Neural progenitor cell (in vitro differentiated cells): ENCODE results near the gene UCK2. TPM values are rescaled to one million over a fixed set of nuclear protein-coding genes. Genes with fewer than 3 reads are reported as not detected.

Experiments used
- DNase-seq: peaks from one replicate; pipeline ENCODE4 v3.0.0-alpha.2; 2016; ENCODE audit warnings: low spot score
- H2AFZ ChIP-seq: fragments of 200-600 bp; sonication (generic); replicated peaks from 2 replicates; pipeline ENCODE4 v1.6.1; 2016; ENCODE audit warnings: antibody characterized with exemption
- H3F3A ChIP-seq: fragments of 200-600 bp; sonication (generic); 2 replicates; pipeline ENCODE4 v1.6.1; 2016; ENCODE audit warnings: antibody characterized with exemption, low read depth
- H3K27ac ChIP-seq: fragments of 200-600 bp; sonication (generic); 2 replicates; pipeline ENCODE4 v1.5.1; 2016; ENCODE audit warnings: mild to moderate bottlenecking
- H3K27me3 ChIP-seq: fragments of 200-600 bp; sonication (generic); 2 replicates; pipeline ENCODE4 v1.6.1; 2016; ENCODE audit warnings: mild to moderate bottlenecking, moderate library complexity
- H3K36me3 ChIP-seq: fragments of 200-600 bp; sonication (generic); 2 replicates; pipeline ENCODE4 v1.5.1; 2016
- H3K4me1 ChIP-seq: fragments of 200-600 bp; sonication (generic); 2 replicates; pipeline ENCODE4 v1.6.1; 2016; ENCODE audit warnings: mixed run types
- H3K4me2 ChIP-seq: fragments of 200-600 bp; sonication (generic); 2 replicates; pipeline ENCODE4 v1.6.1; 2016
- H3K4me3 ChIP-seq: fragments of 200-600 bp; sonication (generic); 2 replicates; pipeline ENCODE4 v1.5.1; 2016
- H3K79me2 ChIP-seq: fragments of 200-600 bp; sonication (generic); 2 replicates; pipeline ENCODE4 v1.6.1; 2016; ENCODE audit warnings: low read depth
- H3K9ac ChIP-seq: fragments of 200-600 bp; sonication (generic); 2 replicates; pipeline ENCODE4 v1.6.1; 2016
- H3K9me3 ChIP-seq: fragments of 200-600 bp; sonication (generic); 2 replicates; pipeline ENCODE4 v1.5.1; 2016; ENCODE audit warnings: low read depth
- H4K20me1 ChIP-seq: fragments of 200-600 bp; sonication (generic); 2 replicates; pipeline ENCODE4 v1.6.1; 2016; ENCODE audit warnings: low read depth
- H3K27ac Mint-ChIP-seq: 3 replicates; pipeline ENCODE4 v1.8.0; 2021; ENCODE audit warnings: mixed read lengths
- H3K27me3 Mint-ChIP-seq: 2 replicates; pipeline ENCODE4 v1.8.0; 2022; ENCODE audit warnings: low read depth, mild to moderate bottlenecking, inconsistent platforms, moderate library complexity, mixed read lengths; ENCODE audit not compliant: insufficient read depth
- H3K36me3 Mint-ChIP-seq: 3 replicates; pipeline ENCODE4 v1.8.0; 2021; ENCODE audit warnings: mixed read lengths
- H3K4me1 Mint-ChIP-seq: 3 replicates; pipeline ENCODE4 v1.8.0; 2021; ENCODE audit warnings: mixed read lengths
- H3K4me3 Mint-ChIP-seq: 3 replicates; pipeline ENCODE4 v1.8.0; 2021; ENCODE audit warnings: mild to moderate bottlenecking, moderate library complexity, mixed read lengths
- H3K9me3 Mint-ChIP-seq: 3 replicates; pipeline ENCODE4 v1.8.0; 2020; ENCODE audit warnings: mixed read lengths
- EZH2 ChIP-seq: fragments of 200-600 bp; sonication (generic); IDR thresholded peaks from 2 replicates; pipeline ENCODE4 v1.6.1; 2017; ENCODE audit warnings: antibody characterized with exemption, mild to moderate bottlenecking, moderate library complexity
- EZH2phosphoT487 ChIP-seq: fragments of 200-600 bp; sonication (generic); IDR thresholded peaks from 2 replicates; pipeline ENCODE4 v1.6.1; 2017; ENCODE audit warnings: antibody characterized with exemption
- total RNA-seq: library from RNA; depleted of rRNA; stranded (reverse); fragments of >200 nt; gene quantifications from 2 replicates; pipeline ENCODE4 v1.2.3, GENCODE V29; 2015; ENCODE audit warnings: low replicate concordance
- TF ChIP-seq, protein P1 (sequence below): fragments of 200-600 bp; sonication (generic); IDR thresholded peaks from 2 replicates; pipeline ENCODE4 v1.5.1; 2017; ENCODE audit warnings: antibody characterized with exemption, mild to moderate bottlenecking

The UCK2 gene
- total RNA-seq, 1 donor from 2014 or later, result 43.8 TPM

DNA sequence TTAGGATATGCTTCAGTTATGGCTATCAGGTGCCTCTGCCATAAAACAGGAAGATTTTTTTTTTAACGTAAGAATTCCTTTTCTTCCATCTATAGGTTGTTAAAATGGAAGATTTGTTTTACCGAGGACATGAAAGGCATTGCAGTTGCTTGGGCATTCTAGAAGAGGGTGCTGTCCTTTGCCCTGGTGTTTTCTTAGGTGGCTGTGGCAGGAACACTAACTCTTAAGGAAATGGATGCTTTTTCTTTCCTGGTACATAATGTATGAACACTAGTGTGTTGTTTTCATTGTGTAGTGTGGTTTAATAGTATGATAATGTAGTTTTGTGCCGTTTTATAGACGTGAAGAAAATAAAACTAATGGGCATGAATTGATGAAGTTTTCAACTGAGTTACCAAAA, 47.2 kb downstream of the UCK2 start:
- H4K20me1 ChIP-seq, result peaks cover 4% of the 10 kb centered on the region
- no peak overlapping the region for H2AFZ ChIP-seq
- peaks cover 16% of the 10 kb centered on the region for H3K9me3 ChIP-seq
- H3K79me2 ChIP-seq, result peaks cover 99% of the 10 kb centered on the region
- Mint-ChIP-seq H3K36me3 (peaks cover 60% of the 10 kb centered on the region), H3K4me1 (peaks cover 3% of the 10 kb centered on the region), H3K4me3 (no peak overlapping the region), H3K9me3 (peaks cover 63% of the 10 kb centered on the region), H3K27ac (no peak overlapping the region), H3K27me3 (peaks cover 2% of the 10 kb centered on the region)
- no peak overlapping the region for H3K9ac ChIP-seq
- H3K4me3 ChIP-seq, result no peak overlapping the region
- TF ChIP-seq EZH2 (no peak), EZH2phosphoT487 (no peak)
- TF ChIP-seq, protein P1, sequence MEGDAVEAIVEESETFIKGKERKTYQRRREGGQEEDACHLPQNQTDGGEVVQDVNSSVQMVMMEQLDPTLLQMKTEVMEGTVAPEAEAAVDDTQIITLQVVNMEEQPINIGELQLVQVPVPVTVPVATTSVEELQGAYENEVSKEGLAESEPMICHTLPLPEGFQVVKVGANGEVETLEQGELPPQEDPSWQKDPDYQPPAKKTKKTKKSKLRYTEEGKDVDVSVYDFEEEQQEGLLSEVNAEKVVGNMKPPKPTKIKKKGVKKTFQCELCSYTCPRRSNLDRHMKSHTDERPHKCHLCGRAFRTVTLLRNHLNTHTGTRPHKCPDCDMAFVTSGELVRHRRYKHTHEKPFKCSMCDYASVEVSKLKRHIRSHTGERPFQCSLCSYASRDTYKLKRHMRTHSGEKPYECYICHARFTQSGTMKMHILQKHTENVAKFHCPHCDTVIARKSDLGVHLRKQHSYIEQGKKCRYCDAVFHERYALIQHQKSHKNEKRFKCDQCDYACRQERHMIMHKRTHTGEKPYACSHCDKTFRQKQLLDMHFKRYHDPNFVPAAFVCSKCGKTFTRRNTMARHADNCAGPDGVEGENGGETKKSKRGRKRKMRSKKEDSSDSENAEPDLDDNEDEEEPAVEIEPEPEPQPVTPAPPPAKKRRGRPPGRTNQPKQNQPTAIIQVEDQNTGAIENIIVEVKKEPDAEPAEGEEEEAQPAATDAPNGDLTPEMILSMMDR, result no peak
- no peak overlapping the region for H3K27ac ChIP-seq
- no peak for DNase-seq
- no peaks in the 10 kb centered on the region for H3K27me3 ChIP-seq
- peaks cover 9% of the 10 kb centered on the region for H3K36me3 ChIP-seq
- no peak overlapping the region for H3K4me2 ChIP-seq
- H3F3A ChIP-seq, result no peaks in the 10 kb centered on the region
- no peaks in the 10 kb centered on the region for H3K4me1 ChIP-seq

DNA sequence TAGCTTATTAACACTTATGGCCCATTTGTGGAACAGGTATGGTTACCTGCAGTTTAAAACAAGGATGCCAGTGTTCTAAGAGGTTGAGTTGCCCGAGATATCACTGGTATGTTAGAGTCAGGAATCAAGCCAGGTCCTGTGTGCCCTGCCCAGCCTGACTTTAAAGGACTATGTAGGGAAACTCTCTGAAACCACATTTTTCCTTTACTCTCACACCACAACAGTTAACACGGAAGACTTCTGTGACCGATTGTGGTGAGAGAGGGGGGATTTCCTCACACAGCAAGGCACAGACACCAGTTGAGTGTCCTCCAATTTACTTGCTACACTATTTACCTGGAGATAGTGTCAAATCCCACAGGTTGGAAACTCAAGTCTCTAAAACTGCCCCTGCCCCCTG, 47.8 kb downstream of the UCK2 start:
- no peak for TF ChIP-seq EZH2phosphoT487
- H2AFZ ChIP-seq, result no peak overlapping the region
- no peaks in the 10 kb centered on the region for H3F3A ChIP-seq
- H3K4me1 ChIP-seq, result no peaks in the 10 kb centered on the region
- H3K27me3 ChIP-seq, result no peaks in the 10 kb centered on the region
- H4K20me1 ChIP-seq, result peaks cover 4% of the 10 kb centered on the region
- no peak overlapping the region for H3K4me2 ChIP-seq
- H3K79me2 ChIP-seq, result peaks cover 99% of the 10 kb centered on the region
- H3K4me1 Mint-ChIP-seq, result peaks cover 3% of the 10 kb centered on the region
- peaks cover 16% of the 10 kb centered on the region for H3K9me3 ChIP-seq
- peaks cover 2% of the 10 kb centered on the region for H3K27me3 Mint-ChIP-seq
- peaks cover 9% of the 10 kb centered on the region for H3K36me3 ChIP-seq
- H3K4me3 Mint-ChIP-seq, result no peak overlapping the region
- peaks cover 66% of the 10 kb centered on the region for H3K36me3 Mint-ChIP-seq
- no peak overlapping the region for H3K27ac ChIP-seq
- H3K4me3 ChIP-seq, result no peak overlapping the region
- H3K9ac ChIP-seq, result no peak overlapping the region
- peaks cover 66% of the 10 kb centered on the region for H3K9me3 Mint-ChIP-seq
- no peak for DNase-seq
- no peak overlapping the region for H3K27ac Mint-ChIP-seq

DNA sequence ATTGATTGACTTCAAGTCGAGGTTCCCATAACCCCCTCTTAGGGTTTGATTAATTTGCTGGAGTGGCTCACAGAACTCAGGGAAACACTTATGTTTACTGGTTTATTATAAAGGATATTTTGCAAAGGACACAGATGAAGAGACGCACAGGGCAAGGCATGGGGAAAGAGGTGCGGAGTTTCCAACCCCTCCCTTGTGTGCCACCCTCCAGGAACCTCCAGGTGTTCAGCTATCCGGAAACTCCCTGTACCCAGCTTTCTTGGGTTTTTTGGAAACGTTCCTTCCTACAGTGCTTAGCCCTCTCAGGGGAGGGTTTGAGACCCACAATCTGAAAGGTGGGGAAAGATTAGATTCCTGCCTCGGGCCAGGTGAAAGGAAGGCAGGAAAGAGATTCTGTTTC, 48.2 kb downstream of the UCK2 start:
- Histone ChIP-seq H2AFZ (no peak overlapping the region), H3K9me3 (peaks cover 16% of the 10 kb centered on the region), H3K4me3 (no peak overlapping the region), H3K79me2 (peaks cover 100% of the 10 kb centered on the region), H3K4me2 (no peak overlapping the region), H3K27me3 (no peaks in the 10 kb centered on the region), H3F3A (no peaks in the 10 kb centered on the region), H3K4me1 (no peaks in the 10 kb centered on the region), H3K9ac (no peak overlapping the region), H4K20me1 (peaks cover 4% of the 10 kb centered on the region), H3K27ac (no peak overlapping the region), H3K36me3 (peaks cover 9% of the 10 kb centered on the region)
- Mint-ChIP-seq H3K27ac (no peak overlapping the region), H3K9me3 (peaks cover 70% of the 10 kb centered on the region), H3K4me3 (no peak overlapping the region), H3K4me1 (peaks cover 3% of the 10 kb centered on the region), H3K36me3 (peaks cover 69% of the 10 kb centered on the region), H3K27me3 (peaks cover 2% of the 10 kb centered on the region)
- no peak for DNase-seq
- TF ChIP-seq, protein P1, result no peak
- TF ChIP-seq EZH2phosphoT487, result no peak

DNA sequence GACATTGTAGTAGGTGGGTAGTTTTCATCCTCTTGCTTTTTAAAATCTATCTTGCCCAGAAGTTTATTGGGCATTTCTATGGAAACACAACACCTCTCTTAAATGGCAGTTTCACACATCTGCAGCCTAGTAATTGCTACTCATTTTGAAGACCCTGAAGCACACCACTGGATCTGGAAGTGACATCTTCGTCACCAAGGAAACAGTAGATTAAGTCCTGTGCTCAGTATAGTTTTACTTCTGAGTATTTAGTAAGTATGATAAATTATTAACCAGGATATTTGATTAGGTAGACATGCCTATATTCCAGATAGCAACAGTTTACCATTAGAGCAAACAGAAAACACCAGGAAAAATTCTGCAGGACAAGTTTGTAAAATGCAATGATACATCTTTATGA, 48.7 kb downstream of the UCK2 start:
- H3K27me3 Mint-ChIP-seq, result peaks cover 2% of the 10 kb centered on the region
- Histone ChIP-seq H3K36me3 (peaks cover 9% of the 10 kb centered on the region), H2AFZ (no peak overlapping the region), H3K9ac (no peak overlapping the region), H3K4me2 (no peak overlapping the region), H3K27me3 (no peaks in the 10 kb centered on the region), H3F3A (no peaks in the 10 kb centered on the region), H3K79me2 (peaks cover 98% of the 10 kb centered on the region), H3K4me3 (no peak overlapping the region), H4K20me1 (peaks cover 4% of the 10 kb centered on the region), H3K9me3 (peaks cover 16% of the 10 kb centered on the region), H3K27ac (no peak overlapping the region), H3K4me1 (no peaks in the 10 kb centered on the region)
- no peak for DNase-seq
- no peak overlapping the region for H3K27ac Mint-ChIP-seq
- TF ChIP-seq EZH2phosphoT487, result no peak
- TF ChIP-seq, protein P1, result no peak
- no peak for TF ChIP-seq EZH2
- H3K4me1 Mint-ChIP-seq, result no peaks in the 10 kb centered on the region
- H3K36me3 Mint-ChIP-seq, result peaks cover 66% of the 10 kb centered on the region
- H3K4me3 Mint-ChIP-seq, result no peak overlapping the region
- peaks cover 71% of the 10 kb centered on the region for H3K9me3 Mint-ChIP-seq
